Psoas muscle (tissue), 8 donors: ENCODE data around the gene HTR7. TPM values are rescaled to one million over a fixed set of nuclear protein-coding genes. Genes with fewer than 3 reads are reported as not detected.

Source experiments
- ATAC-seq, 4 donors: fragments of 200-7000 bp; cut with Tn5 transposase; one replicate each; pipeline ENCODE4 v1.9.1; 2020; ENCODE audit warnings: moderate library complexity in 3 of 4, mild to moderate bottlenecking in 2 of 4
- DNase-seq, 2 donors: peaks; one replicate each; pipeline ENCODE4 v3.0.0-alpha.2; 2020
- H3K27ac ChIP-seq: fragments of 200-600 bp; one replicate; pipeline ENCODE4 v1.8.0; 2022
- H3K27me3 ChIP-seq, 3 donors: fragments of 200-600 bp in 1 of 3; one replicate each; pipeline versions ENCODE4 v1.6.1 to v1.8.0; 2013 to 2022; ENCODE audit warnings: low read length in 2 of 3, mild to moderate bottlenecking in 2 of 3, moderate library complexity in 1 of 3; ENCODE audit not compliant: insufficient read depth in 3 of 3
- H3K36me3 ChIP-seq, 2 donors: fragments of 200-600 bp in 1 of 2; one replicate each; pipeline versions ENCODE4 v1.6.1 to v1.8.0; 2013 to 2022; ENCODE audit warnings: low read depth in 1 of 2, mild to moderate bottlenecking in 1 of 2, moderate library complexity in 1 of 2; ENCODE audit not compliant: insufficient read depth in 1 of 2
- H3K4me1 ChIP-seq: fragments of 200-600 bp; one replicate; pipeline ENCODE4 v1.8.0; 2022
- H3K4me3 ChIP-seq: fragments of 200-600 bp; one replicate; pipeline ENCODE4 v1.8.0; 2022; ENCODE audit warnings: mild to moderate bottlenecking
- H3K9me3 ChIP-seq: fragments of 200-600 bp; one replicate; pipeline ENCODE4 v1.8.0; 2022
- CTCF ChIP-seq: fragments of 200-600 bp; IDR thresholded peaks from one replicate; pipeline ENCODE4 v1.8.0; 2022; ENCODE audit warnings: antibody characterized with exemption
- WGBS, 3 donors: extraction: QIAGEN DNeasy Blood & Tissue Kit; methylation state at CpG; one replicate each; pipeline versions ENCODE4 v1.1.6 to v1.1.7; 2013; 5-methylcytosine and 5-hydroxymethylcytosine counted together
- intact Hi-C, 2 donors: fragments of 100-400 bp; cut with DNase I; formaldehyde crosslinking; loops; one replicate each; pipeline versions ENCODE4 v1.11.0 to v1.14.2; 2022
- polyA plus RNA-seq, 3 donors: library from polyadenylated mRNA; stranded (reverse); fragments of 200-250 nt; gene quantifications; one replicate each; pipeline ENCODE4 v1.2.3, GENCODE V29; 2013
- total RNA-seq, 4 donors: library from RNA; stranded (reverse); fragmentation: NEBNext Ultra II Directional in 2 of 4; extraction: Animal tissue kit (Norgen Biotek cat#: 25700) in 2 of 4; gene quantifications; one replicate each; pipeline versions ENCODE4 v1.2.1 to v1.2.4, GENCODE V29; 2021 to 2023
- donor health status: healthy with polysubstance abuse.
- donor health status: DM: no; HTN: no; CAD: no; lungs with moderate emphysema.
- donor health status: Bipolar disorder and iron deficiency.
- donor health status: healthy.
- donor health status: DM: yes; HTN: yes; CAD: no.
- donor health status: DM: no; HTN: no; CAD: no.
- donor health status: DM: no; HTN: no; CAD: no.
- donor health status: DM: yes; HTN: yes; CAD: no.

Gene HTR7
- total and polyA plus RNA-seq, 7 donors = 0.24 to 1.3 (median 0.39) TPM

- DNase-seq (no peak), ATAC-seq (peak in 3 of 4 donors; percentile 47 to 68 (median 67))
- Histone ChIP-seq H3K4me3 (no peak overlapping the region), H3K36me3 (no peaks in the 10 kb centered on the region), H3K27me3 (peaks cover 0 to 5% (median 0%) of the 10 kb centered on the region in 3 donors), H3K9me3 (no peaks in the 10 kb centered on the region), H3K4me1 (no peaks in the 10 kb centered on the region), H3K27ac (no peak overlapping the region)
- 11 to 28% (median 22%) methylated on average over 4 of the region's 4 CpGs for WGBS, 3 donors
- intact Hi-C loops = loop anchor here in 1 of 2 donors (2.0 kb wide), 1 partner anchor 119 kb away; the partner anchor contains the start of gene RPP30
- peak; percentile 69 for TF ChIP-seq CTCF
Observed at GRCh38 chr10:90751107-90751997, 106.5 kb downstream of the HTR7 start.

GRCh38 chr10:90746829-90747228, 111.0 kb downstream of the HTR7 start:
- no peaks in the 10 kb centered on the region for H3K36me3 ChIP-seq
- no peak for ATAC-seq
- no peak for DNase-seq
- H3K27ac ChIP-seq = no peak overlapping the region
- no peaks in the 10 kb centered on the region for H3K4me1 ChIP-seq
- H3K4me3 ChIP-seq = no peak overlapping the region
- WGBS, 3 donors = 83 to 86% (median 86%) methylated on average over 3 of the region's 3 CpGs
- H3K9me3 ChIP-seq = no peaks in the 10 kb centered on the region
- no peak for TF ChIP-seq CTCF
- intact Hi-C loops = loop anchor here (5.0 to 10.0 kb wide), 3 partner anchors 120 to 1365 kb away; no protein-coding TSS in a partner anchor
- peaks cover 0 to 5% (median 3%) of the 10 kb centered on the region in 3 donors for H3K27me3 ChIP-seq

GRCh38 chr10:90745565-90745964, 112.3 kb downstream of the HTR7 start:
- H3K9me3 ChIP-seq = no peaks in the 10 kb centered on the region
- peaks cover 0 to 5% (median 3%) of the 10 kb centered on the region in 3 donors for H3K27me3 ChIP-seq
- no peak overlapping the region for H3K27ac ChIP-seq
- ATAC-seq = no peak
- H3K36me3 ChIP-seq = no peaks in the 10 kb centered on the region
- TF ChIP-seq CTCF = no peak
- no peaks in the 10 kb centered on the region for H3K4me1 ChIP-seq
- 10 to 19% (median 16%) methylated on average over 2 of the region's 2 CpGs for WGBS, 3 donors
- no peak for DNase-seq
- intact Hi-C loops = loop anchor here (5.0 to 10.0 kb wide), 3 partner anchors 122 to 1363 kb away; no protein-coding TSS in a partner anchor
- no peak overlapping the region for H3K4me3 ChIP-seq

GRCh38 chr10:90743291-90743690, 114.5 kb downstream of the HTR7 start:
- Histone ChIP-seq H3K27me3 (peaks cover 0 to 5% (median 3%) of the 10 kb centered on the region in 3 donors), H3K36me3 (no peaks in the 10 kb centered on the region), H3K9me3 (no peaks in the 10 kb centered on the region), H3K4me3 (no peak overlapping the region), H3K27ac (no peak overlapping the region), H3K4me1 (no peaks in the 10 kb centered on the region)
- intact Hi-C loops = loop anchor here in 1 of 2 donors (10.0 kb wide), 1 partner anchor 232 kb away; no protein-coding TSS in a partner anchor
- no peak for ATAC-seq
- TF ChIP-seq CTCF = no peak
- 68 to 74% (median 73%) methylated on average over 3 of the region's 3 CpGs for WGBS, 3 donors
- DNase-seq = no peak
